Measurements from ENCODE around the gene APRT.

DNA sequence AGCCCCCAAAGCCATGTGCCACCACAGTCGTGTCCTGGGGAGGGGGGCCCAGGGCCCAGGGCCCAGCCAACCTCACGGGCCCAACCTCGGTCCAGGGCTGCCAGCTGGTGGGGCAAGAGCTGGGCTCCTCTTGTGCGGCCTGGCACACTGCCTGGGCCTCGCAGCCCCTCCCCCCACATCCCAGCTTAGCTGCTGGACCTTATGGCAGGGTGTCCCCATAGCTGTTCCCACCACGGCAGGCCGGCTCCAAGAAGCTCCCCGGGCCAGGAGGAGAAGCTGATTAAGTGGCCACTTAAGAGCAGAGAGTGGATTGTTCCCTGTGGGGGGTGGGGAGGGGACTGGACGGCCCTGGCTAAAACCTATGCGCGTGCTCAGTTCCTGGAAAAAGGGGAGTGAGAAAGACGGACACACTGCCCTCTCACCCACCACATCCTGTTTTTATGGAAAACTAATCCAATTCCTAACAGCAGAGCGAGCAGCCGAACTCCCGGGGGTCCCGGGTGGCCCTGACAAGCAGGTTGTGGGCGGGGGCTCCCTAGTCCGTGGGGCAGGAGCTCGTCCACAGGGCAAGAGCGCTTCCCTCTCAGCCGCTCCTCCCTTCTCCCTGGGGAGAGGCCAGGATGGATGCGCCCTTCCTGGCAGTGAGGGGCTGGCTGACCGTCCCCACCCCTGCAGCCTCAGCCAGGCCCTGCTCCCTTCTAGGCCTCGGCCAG, 43.5 kb downstream of the APRT start:
- TF ChIP-seq, protein P1, sequence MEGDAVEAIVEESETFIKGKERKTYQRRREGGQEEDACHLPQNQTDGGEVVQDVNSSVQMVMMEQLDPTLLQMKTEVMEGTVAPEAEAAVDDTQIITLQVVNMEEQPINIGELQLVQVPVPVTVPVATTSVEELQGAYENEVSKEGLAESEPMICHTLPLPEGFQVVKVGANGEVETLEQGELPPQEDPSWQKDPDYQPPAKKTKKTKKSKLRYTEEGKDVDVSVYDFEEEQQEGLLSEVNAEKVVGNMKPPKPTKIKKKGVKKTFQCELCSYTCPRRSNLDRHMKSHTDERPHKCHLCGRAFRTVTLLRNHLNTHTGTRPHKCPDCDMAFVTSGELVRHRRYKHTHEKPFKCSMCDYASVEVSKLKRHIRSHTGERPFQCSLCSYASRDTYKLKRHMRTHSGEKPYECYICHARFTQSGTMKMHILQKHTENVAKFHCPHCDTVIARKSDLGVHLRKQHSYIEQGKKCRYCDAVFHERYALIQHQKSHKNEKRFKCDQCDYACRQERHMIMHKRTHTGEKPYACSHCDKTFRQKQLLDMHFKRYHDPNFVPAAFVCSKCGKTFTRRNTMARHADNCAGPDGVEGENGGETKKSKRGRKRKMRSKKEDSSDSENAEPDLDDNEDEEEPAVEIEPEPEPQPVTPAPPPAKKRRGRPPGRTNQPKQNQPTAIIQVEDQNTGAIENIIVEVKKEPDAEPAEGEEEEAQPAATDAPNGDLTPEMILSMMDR (conservative IDR thresholded peaks at IDR 0.05; ENCODE audit: low read depth, low read length), result no peak
- TF ChIP-seq RAD21 (IDR thresholded peaks at IDR 0.05; ENCODE audit: low read length) (no peak), MAZ (IDR thresholded peaks at IDR 0.05; ENCODE audit: borderline replicate concordance, low read depth, low read length) (no peak), NFE2L2 (IDR thresholded peaks at IDR 0.05; ENCODE audit: low read depth, low read length) (no peak), RCOR1 (IDR thresholded peaks at IDR 0.05; ENCODE audit: insufficient replicate concordance, low read length) (no peak), CEBPB (IDR thresholded peaks at IDR 0.05; ENCODE audit: low read depth, low read length) (0 out of 2 replicates have a peak, but pooled peaks have one; percentile 12), MXI1 (IDR thresholded peaks at IDR 0.05; ENCODE audit: borderline replicate concordance, low read depth, low read length) (no peak; the same call in 1 of the 2 replicates), POLR2A (IDR thresholded peaks at IDR 0.05; ENCODE audit: low read depth, low read length) (no peak)

All from IMR-90 (cell line).